HG03354 (cell line): ENCODE measurements around the gene C18orf54.
"Not testable (repeated sequence)": the region's sequence is repeated elsewhere in the genome, so short reads cannot be mapped to it uniquely, and the experiment has no call there.

Source experiments
- ATAC-seq: cut with Tn5 transposase; IDR thresholded peaks from one replicate; pipeline ENCODE4 v1.9.1; 2021; ENCODE audit warnings: mild to moderate bottlenecking; ENCODE audit not compliant: unreplicated experiment, poor library complexity, severe bottlenecking

Gene C18orf54

DNA sequence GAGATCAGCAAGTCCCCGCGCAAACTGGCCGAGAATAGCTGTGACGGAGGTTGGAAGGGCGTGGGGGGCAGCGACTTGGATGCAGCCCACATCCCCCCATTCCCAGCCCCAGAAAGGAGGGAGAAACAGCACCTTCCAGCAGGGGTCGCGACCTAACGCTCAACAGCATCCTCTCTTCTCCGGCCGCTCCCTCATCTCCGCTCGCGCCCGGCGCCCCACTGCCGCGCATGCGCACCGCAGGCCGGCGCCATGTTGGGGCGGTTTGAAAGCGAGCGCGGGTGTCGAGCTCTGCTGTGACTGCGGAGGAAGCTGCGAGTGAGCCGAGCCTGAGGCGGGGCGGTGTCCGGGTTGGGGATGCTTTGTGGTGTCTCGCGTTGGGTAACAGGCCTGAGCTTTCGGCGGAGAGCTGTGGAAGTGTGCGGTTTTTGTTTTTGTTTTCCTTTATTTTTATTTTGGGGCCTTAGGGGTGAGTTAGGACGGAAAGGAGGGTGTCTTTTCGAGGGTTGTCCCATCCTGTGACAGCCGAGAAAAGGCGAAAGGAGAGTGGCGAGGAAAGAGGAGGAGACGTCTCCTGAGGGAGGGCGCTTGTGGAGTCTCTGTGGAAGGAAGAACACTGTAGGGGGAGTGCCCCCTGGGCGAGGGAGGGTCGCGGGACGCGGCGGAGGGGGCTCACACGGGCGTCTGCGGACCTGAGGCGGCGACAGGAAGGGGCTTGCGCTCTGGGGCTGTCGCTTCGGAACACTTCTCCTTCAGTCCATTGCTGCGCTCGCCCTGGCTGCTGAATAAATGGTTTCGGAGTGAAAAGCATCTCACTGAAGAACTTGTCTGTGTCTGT, at the start of gene C18orf54, which contains the start of gene STARD6:
TSS of gene C18orf54 (plus strand) at position 247 of the 835 bp plus-strand sequence. CDS start 2,667 bp downstream, outside the sequence.
TSS of gene STARD6 (minus strand) at position 199 of the 835 bp plus-strand sequence. CDS start 3,285 bp downstream, outside the sequence.
- peak; percentile 93 for ATAC-seq

DNA sequence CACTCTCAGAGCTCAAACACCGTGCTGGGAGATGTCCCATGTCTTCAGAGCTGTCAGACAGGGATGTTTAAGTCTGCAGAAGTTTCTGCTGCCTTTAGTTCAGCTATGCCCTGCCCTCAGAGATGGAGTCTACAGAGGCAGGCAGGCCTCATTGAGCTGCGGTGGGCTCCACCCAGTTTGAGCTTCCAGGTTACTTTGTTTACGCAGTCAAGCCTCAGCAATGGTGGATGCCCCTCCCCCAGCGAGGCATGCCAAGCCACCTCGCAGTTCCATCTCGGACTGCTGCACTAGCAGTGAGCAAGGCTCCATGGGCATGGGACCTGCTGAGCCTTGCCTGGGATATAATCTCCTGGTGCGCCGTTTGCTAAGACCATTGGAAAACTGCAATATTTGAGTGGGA, 48.1 kb upstream of the C18orf54 start:
- not testable (repeated sequence) for ATAC-seq

DNA sequence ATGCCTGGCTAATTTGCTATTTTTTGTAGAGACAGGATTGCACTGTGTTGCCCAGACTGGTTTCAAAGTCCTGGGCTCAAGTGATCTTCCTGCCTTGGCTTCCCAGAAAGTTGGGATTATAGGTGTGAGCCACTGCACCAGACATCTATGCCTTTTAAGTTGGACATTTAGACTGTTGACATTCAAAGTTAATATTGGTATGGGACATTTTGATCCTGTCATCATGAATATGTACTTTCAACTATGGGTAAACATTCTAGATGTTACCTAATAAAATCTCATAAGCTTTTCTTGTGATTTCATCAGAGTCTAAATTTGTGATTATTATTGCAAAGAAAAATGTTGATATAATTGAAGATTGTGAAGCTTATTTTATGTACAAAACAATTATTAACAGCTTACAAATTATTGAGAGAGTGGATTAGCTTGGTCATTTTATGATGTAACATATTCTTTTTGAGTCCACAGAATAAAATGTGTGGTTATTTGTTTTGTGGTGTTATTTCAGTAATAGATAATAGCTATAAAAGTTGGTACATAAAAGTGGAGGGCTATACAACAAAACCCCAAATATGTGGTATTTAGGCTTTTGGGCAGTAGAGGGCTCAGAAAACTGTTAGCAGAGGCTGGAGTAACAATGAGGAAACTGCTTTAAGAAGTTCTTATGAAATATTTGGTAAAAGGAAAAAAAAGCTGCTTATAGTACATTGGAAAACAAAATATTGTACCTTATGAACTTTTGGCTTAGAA, 41.5 kb upstream of the C18orf54 start:
- ATAC-seq, result no peak

DNA sequence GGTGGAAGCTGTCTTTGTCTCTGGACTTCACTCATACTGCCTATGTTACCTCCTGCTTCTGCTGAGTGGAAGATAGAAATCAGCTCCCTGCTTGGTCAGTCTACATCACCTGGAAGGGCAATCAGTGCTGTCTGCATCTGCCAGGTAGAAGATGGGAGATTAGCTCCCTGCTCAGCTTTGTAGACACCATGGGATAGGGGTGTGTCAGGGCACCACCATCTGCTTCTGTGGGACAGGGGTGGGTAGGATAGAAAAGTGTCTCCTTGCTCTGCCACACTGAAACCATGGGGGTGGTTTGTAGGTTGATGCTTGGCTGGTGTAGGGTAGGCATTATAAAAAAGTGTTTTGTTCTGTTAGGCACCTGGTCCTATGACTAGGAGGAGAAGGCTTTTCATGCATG, 34.1 kb upstream of the C18orf54 start:
- no peak for ATAC-seq

DNA sequence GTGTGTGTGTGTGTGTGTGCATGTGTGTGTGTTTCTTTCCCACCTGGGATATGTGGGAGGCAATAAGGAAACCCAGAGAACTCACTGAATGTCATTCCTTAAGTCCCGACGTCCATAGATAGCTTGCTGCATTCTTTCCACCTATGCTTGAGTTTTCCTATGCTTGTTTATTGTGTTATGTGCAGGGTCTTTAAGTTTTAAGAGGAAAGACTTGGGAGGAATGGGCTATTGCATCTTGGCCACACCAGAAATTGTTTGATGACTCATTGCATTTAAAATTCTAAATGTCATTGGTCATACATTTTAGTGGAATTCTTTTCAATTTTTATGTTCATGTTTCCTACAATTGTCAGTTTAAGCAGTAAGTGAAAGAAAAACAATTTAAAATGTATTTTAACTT, 33.7 kb upstream of the C18orf54 start:
- no peak for ATAC-seq

DNA sequence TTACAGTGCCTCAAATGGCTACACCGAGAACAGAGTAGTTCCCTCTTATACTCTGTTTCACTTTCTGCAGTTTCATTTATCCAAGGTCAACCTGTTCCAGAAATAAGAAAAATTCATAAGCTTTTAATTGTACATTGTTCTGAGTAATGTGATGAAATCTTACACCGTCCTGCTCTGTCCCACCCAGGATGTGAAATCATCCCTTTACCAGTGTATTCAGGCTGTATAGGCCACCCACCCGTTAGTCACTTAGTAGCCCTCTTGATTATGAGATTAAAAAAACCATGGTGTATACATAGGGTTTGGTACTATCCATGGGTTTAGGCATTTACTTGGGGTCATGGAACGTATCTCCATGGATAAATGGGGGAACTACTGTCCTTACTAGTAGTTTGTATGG, 29.9 kb upstream of the C18orf54 start:
- ATAC-seq, result no peak

DNA sequence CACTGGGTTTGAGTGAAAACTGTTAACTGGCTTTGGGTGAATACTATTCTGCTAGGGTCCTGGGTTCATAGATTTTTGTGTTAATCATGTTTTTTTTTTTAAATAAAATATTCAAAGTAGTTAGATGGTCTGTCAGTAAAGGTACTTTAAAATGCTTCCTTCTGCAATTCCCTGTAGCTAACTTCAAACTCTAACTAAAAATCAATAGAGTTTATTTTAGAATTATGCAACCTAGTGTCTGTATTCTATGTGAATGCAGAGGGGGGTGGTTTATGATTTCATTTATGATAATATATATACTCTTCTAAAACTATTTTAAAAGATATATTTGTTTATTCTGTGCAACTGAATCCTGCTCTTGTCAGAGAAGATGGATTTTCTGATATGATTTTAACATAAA, 27.9 kb upstream of the C18orf54 start:
- ATAC-seq, result no peak

DNA sequence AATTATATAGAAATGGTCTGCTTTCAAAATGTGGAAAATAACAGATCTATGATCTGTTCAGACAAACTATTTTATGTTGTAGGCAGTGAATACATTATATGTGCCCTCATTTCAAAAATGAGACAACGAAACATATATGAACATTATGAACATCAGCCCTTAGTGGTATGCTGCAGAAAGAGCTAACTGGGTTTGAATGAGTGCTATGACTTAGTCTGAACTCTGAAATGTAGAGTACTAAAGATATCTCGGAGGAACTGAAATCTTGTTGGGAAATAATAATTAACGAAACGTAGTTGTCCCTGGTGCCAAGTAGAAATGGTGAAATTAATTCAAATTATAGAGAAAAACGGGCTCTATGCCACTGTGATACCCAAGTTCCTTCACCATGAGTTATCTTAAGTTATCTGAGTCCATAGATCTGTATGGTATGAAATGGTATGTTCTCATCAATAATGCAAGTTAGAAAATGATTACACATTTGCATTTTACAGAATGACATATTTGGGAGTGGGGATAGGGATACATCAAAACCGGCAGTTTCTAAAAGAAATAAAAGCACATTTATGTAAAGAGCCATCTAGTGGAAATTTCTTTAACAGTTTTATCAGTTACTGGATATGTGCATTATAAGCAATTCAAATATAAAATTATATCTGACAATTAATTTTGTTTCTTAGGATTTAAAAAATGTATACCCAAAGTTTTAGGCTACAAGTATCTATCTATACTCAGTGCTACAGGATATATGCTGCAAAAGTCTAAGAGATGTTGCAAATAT, 26.7 kb upstream of the C18orf54 start:
- no peak for ATAC-seq

DNA sequence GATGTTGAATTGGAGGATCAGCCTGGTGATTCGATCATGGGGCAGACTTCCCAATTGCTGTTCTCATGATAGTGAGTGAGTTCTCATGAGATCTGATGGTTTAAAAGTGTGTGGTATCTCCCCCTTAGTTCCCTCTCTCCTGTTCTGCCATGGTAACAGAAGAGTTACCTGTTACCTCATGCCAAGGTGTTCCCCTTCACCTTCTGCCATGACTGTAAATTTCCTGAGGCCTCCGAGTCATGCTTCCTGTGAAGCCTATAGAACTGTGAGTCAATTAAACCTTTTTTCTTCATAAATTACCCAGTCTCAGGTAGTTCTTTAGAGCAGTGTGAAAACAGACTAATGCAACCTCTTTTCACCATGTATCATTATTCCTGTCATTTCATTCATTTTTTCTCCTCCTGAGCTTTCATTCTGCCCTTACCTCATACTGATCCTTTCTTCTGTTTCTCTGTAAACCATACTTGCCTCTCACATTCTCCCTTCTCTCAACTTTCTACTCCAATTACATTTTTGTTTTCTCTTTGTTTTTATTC, 22.0 kb upstream of the C18orf54 start:
- no peak for ATAC-seq

DNA sequence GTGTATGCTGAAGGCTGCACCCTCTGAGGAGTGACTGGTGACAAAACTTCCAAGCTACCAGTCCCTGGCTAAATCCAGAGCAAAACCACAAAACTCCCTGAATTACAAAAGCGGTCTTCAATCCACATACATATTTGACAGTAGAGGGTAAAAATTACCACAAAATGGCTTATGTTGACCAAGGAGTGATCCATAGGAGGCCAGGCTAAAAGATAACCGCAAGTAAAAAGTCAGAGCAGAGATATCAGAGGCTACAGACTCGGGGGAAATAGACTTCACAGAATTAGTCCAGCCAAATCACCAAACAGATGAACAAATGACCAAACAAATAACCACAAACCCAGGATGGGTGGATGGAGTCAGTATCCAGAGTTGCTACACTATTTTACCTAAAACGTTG, 19.5 kb upstream of the C18orf54 start:
- no peak for ATAC-seq

DNA sequence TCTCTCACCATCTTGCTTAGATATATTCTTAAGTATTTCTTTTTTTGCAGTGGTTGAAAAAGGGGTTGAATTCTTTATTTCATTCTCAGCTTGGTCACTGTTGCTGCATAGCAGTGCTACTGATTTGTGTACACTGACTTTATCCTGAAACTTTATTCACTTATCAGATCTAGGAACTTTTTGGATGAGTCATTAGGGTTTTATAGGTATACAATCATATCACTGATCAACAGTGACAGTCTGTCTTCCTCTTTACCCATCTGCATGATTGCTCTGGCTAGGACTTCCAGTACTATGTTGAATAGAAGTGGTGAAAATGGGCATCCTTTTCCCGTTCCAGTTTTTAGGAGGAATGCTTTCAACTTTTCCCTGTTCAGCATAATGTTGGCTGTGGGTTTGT, 6.5 kb upstream of the C18orf54 start:
- no peak for ATAC-seq

DNA sequence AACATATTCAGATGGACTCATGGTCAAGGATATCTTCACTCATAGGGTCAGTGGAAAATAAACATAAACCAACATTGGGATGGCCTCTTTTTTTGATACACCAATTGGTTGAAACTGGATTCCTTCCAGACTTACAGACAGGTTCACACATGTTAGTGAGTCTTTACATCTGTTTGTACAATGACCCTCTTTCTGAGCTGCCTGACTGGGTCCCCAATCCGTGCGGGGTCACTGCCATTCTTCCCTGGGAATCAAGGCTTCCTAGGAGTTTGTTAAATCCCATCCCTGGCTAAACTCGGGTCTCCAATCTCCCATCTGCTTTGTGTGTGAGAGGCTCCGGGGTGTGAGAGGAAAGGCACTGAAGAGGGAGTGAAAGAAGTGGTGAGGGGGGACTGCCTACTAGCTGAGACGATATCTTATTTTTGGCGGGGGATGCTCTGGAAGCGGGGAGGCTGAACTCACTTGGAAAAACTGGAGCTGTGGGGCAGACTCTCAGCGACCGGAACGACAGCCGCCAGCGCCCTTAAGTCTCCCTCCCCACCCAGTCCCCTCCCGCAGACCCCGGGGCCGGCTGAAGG, 535 bp upstream of the C18orf54 start:
- ATAC-seq, result peak; percentile 57

DNA sequence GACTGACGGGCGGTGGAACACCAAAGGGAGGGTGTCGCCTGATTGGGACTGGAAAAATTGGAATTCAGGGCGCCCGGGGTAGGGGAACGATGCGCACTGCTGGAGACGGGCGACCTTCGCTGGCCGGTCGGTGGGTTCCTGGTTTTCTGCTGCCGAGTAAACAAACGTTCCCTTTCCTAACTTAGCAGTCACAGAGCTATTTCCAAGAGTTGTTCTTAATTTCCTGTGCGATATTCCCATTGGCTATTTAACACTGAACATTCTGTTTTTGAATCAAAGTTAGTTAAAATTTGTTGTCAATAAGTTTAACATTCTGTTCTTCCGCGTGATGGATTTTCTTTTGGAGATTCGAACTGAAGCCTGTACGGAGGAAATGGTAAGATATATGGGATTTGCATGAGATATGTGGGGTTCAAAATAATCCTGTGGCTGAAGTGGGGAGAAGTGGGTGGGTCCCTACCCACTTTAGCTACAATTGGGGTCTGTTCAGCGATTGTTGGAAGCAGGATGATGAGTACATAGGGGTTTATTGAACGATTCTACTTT, 862 bp downstream of the C18orf54 start:
- ATAC-seq, result peak; percentile 15

DNA sequence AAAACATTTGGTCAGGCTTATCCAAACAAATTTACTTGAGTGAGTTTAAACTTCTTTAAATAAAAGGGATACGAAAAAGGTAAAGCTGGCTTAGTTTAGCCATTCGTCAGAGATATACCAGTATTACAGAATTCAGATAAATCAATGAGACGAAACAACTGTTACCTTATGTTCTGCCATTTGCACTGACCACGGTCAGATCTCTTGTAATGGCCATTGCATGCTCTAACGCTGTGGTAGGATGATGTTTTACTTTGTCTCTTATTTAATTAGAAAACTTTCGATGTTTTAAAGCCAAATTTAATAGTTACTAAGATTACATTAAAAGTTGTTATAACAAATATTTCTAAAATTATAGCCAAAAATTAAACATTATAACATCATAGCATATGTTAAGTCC, 1.5 kb downstream of the C18orf54 start:
- ATAC-seq, result no peak

DNA sequence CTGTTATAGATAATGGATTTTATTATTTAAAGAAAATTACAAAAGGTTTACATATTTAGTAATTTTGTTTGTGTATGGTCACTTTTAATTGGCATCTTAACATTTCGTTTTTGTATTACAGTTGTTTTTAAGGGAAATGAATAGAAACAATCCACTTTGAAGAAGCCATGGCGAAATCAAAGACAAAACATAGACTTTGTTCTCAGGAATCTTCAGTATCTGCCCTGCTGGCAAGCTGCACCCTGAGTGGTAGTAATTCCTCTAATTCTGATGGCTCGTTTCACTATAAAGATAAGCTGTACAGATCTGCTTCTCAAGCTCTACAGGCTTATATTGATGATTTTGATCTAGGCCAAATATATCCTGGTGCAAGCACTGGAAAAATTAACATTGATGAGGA, 2.7 kb downstream of the C18orf54 start:
- no peak for ATAC-seq

DNA sequence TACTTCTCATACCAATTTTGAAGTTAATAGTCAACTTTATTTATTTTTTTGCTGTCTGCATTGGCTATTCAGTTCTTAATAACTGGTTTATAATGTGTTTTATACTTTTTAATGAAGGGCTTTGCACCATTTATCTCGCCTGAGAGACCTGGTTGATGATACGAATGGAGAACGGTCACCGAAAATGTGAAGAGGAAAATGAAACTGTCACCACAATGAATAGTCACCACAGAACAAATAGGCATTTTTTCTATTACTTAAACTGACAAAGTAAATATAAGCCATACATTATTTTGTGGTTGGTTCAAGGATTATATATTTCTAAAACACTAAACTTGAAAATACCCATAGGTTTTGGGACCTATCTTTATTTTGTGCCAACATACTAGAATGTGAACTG, 20.4 kb downstream of the C18orf54 start:
- ATAC-seq, result no peak

DNA sequence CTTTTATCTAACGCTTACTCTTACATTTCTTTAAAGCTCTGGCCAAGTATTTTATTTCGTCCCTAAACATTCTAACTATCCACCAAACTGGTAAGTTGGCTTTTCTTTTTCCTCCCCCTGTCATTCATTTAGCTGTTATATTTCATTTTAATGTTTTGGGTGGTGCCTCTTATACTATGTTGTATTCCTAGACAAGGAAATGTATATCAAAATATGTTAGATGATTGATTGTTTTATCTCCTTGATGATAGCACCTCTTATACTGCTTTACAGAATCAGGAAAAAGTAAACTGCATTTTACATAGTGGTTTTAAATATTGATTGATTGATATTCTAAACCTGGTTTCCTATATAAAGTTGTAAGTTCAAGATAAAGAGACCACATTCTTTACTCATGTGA, 23.9 kb downstream of the C18orf54 start:
- no peak for ATAC-seq

DNA sequence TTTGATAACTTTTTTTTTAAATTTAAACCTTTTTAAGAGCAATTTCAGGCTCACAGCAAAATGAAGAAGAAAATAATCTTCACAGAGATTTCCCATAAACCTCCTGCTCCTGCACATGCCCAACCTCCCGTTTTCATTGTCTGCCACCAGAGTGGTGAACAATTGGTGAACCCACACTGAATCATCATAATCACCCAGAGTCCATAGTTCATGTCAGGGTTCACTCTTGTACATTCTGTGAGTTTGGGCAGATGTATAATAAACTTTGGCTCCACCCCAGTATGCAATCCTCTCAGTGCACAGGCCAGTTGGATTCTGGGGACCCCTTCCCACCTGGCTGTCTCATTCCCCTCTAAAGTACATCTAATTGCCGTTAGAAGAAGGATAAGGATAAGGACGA, 24.4 kb downstream of the C18orf54 start:
- no peak for ATAC-seq

DNA sequence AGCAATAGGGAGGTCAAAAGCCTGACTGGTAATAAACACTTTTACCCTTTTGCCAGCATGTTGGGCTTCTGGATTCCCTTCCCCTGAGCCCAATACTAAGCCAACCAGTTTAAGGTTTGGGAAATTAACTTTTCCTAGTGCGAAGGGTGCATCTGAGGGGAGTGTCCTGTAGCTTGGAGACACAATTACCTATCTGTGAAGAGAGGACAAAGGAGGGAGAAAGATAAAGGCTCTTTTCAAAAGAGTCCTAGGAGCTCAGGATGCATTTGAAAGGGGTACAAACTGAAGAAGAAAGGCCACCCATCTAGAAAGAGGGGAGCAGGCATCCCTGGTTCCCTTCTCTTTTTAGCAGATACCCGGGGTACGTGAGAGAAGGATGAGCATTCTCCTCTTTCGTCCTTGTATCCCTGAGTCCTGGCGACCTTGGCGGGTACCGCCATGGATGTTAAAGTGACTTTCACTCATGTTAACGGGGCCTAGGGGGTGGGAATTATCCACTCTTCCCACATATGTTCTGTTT, 25.1 kb downstream of the C18orf54 start:
- no peak for ATAC-seq
